ENCODE data around the gene ERI3.

ERI3 gene

GRCh38 chr1:44353604-44354003, 1.5 kb downstream of the ERI3 start:
- FAIRE-seq (no peak), DNase-seq (ENCODE audit: insufficient read length, low spot score) (no peak)

- DNase-seq (ENCODE audit: insufficient read length, low spot score) = no peak
- no peak for FAIRE-seq
Observed at GRCh38 chr1:44351289-44351688, 3.8 kb downstream of the ERI3 start.

GRCh38 chr1:44348061-44348485, 7.0 kb downstream of the ERI3 start:
- no peak for FAIRE-seq
- DNase-seq (ENCODE audit: insufficient read length, low spot score) = no peak

- DNase-seq (ENCODE audit: insufficient read length, low spot score) = no peak
- no peak for FAIRE-seq
Observed at GRCh38 chr1:44347280-44347679, 7.8 kb downstream of the ERI3 start.

- DNase-seq (ENCODE audit: insufficient read length, low spot score) = no peak
- no peak for FAIRE-seq
Observed at GRCh38 chr1:44346878-44347277, 8.2 kb downstream of the ERI3 start.

- DNase-seq (ENCODE audit: insufficient read length, low spot score) = no peak
- no peak for FAIRE-seq
Observed at GRCh38 chr1:44346184-44346583, 8.9 kb downstream of the ERI3 start.

GRCh38 chr1:44345187-44345775, 9.8 kb downstream of the ERI3 start:
- FAIRE-seq (no peak), DNase-seq (ENCODE audit: insufficient read length, low spot score) (no peak)

- FAIRE-seq = no peak
- DNase-seq (ENCODE audit: insufficient read length, low spot score) = no peak
Observed at GRCh38 chr1:44339731-44340130, 15.3 kb downstream of the ERI3 start.

GRCh38 chr1:44338136-44338535, 16.9 kb downstream of the ERI3 start:
- FAIRE-seq = no peak
- DNase-seq (ENCODE audit: insufficient read length, low spot score) = no peak

GRCh38 chr1:44336668-44337067, 18.4 kb downstream of the ERI3 start:
- no peak for FAIRE-seq

GRCh38 chr1:44334968-44335367, 20.1 kb downstream of the ERI3 start:
- DNase-seq (ENCODE audit: insufficient read length, low spot score) = no peak
- no peak for FAIRE-seq

More at GRCh38 chr1:44336668-44337067, 18.4 kb downstream of the ERI3 start:
- DNase-seq (ENCODE audit: insufficient read length, low spot score) = no peak

GRCh38 chr1:44333376-44333775, 21.7 kb downstream of the ERI3 start:
- FAIRE-seq (no peak), DNase-seq (ENCODE audit: insufficient read length, low spot score) (no peak)

GRCh38 chr1:44332505-44332904, 22.6 kb downstream of the ERI3 start:
- FAIRE-seq (no peak), DNase-seq (ENCODE audit: insufficient read length, low spot score) (no peak)

GRCh38 chr1:44330935-44331334, 24.1 kb downstream of the ERI3 start:
- FAIRE-seq (no peak), DNase-seq (ENCODE audit: insufficient read length, low spot score) (no peak)

- FAIRE-seq (no peak), DNase-seq (ENCODE audit: insufficient read length, low spot score) (no peak)
Observed at GRCh38 chr1:44328671-44329416, 26.2 kb downstream of the ERI3 start.

GRCh38 chr1:44327679-44328491, 27.2 kb downstream of the ERI3 start:
- DNase-seq (ENCODE audit: insufficient read length, low spot score) (peak; percentile 92), FAIRE-seq (peak; percentile 91)

- DNase-seq (ENCODE audit: insufficient read length, low spot score) (no peak), FAIRE-seq (no peak)
Observed at GRCh38 chr1:44326821-44327465, 28.1 kb downstream of the ERI3 start.

GRCh38 chr1:44326024-44326701, 28.9 kb downstream of the ERI3 start:
- no peak for DNase-seq (ENCODE audit: insufficient read length, low spot score)
- FAIRE-seq = no peak

- DNase-seq (ENCODE audit: insufficient read length, low spot score) = no peak
- FAIRE-seq = no peak
Observed at GRCh38 chr1:44323947-44324346, 31.1 kb downstream of the ERI3 start.

GRCh38 chr1:44322367-44322766, 32.7 kb downstream of the ERI3 start:
- no peak for FAIRE-seq

GRCh38 chr1:44321466-44321865, 33.6 kb downstream of the ERI3 start:
- DNase-seq (ENCODE audit: insufficient read length, low spot score) (no peak), FAIRE-seq (no peak)

More at GRCh38 chr1:44322367-44322766, 32.7 kb downstream of the ERI3 start:
- no peak for DNase-seq (ENCODE audit: insufficient read length, low spot score)
